Activated naive CD4-positive, alpha-beta T cell treated with anti-CD3 and anti-CD28 coated beads, Interleukin-2, amount 10 ng/mL, durations not matched to agents 7 days and 5 days (primary cell): ENCODE data around the gene TMEM219.

ENCODE experiments used
- CTCF ChIA-PET: fragments of 350-600 bp; sonication (Branson Sonifier 250); formaldehyde crosslinking; loops from one replicate; lab custom pipeline; 2021; ENCODE audit warnings: antibody characterized with exemption; lab: Charles Lee
- DNase-seq: peaks from one replicate; pipeline ENCODE4 v3.0.0-alpha.2; 2020
- H3K27ac Mint-ChIP-seq: one replicate; pipeline ENCODE4 v1.8.0; 2021; ENCODE audit warnings: mild to moderate bottlenecking, moderate library complexity, mixed read lengths
- H3K27me3 Mint-ChIP-seq: one replicate; pipeline ENCODE4 v1.8.0; 2021; ENCODE audit warnings: mild to moderate bottlenecking, mixed read lengths
- H3K36me3 Mint-ChIP-seq: one replicate; pipeline ENCODE4 v1.8.0; 2021; ENCODE audit warnings: mixed read lengths
- H3K4me1 Mint-ChIP-seq: one replicate; pipeline ENCODE4 v1.8.0; 2021; ENCODE audit warnings: mixed read lengths
- H3K4me3 Mint-ChIP-seq: one replicate; pipeline ENCODE4 v1.8.0; 2021; ENCODE audit warnings: mild to moderate bottlenecking, moderate library complexity, mixed read lengths
- H3K9me3 Mint-ChIP-seq: one replicate; pipeline ENCODE4 v1.8.0; 2021; ENCODE audit warnings: mixed read lengths

Gene TMEM219

GRCh38 chr16:29963021-29963743 is 1.3 kb downstream of the TMEM219 start:
- DNase-seq, result no peak
- Mint-ChIP-seq H3K4me3 (peak overlapping the region; percentile 88), H3K27me3 (no peaks in the 10 kb centered on the region), H3K9me3 (no peaks in the 10 kb centered on the region), H3K36me3 (peaks cover 17% of the 10 kb centered on the region), H3K4me1 (peaks cover 25% of the 10 kb centered on the region), H3K27ac (peak overlapping the region; percentile 87)
- CTCF ChIA-PET, result interaction anchor here (1.4 to 1.9 kb wide), 2 partner anchors 11 to 63 kb away, joined by 3 to 9 read pairs; partner anchors contain the start of genes ASPHD1 and TAOK2

GRCh38 chr16:29968205-29968604 is 6.3 kb downstream of the TMEM219 start:
- CTCF ChIA-PET, result no interaction called here
- Mint-ChIP-seq H3K9me3 (no peaks in the 10 kb centered on the region), H3K4me3 (no peak overlapping the region), H3K4me1 (peaks cover 13% of the 10 kb centered on the region), H3K36me3 (peaks cover 36% of the 10 kb centered on the region), H3K27ac (no peak overlapping the region), H3K27me3 (no peaks in the 10 kb centered on the region)
- no peak for DNase-seq

DNA sequence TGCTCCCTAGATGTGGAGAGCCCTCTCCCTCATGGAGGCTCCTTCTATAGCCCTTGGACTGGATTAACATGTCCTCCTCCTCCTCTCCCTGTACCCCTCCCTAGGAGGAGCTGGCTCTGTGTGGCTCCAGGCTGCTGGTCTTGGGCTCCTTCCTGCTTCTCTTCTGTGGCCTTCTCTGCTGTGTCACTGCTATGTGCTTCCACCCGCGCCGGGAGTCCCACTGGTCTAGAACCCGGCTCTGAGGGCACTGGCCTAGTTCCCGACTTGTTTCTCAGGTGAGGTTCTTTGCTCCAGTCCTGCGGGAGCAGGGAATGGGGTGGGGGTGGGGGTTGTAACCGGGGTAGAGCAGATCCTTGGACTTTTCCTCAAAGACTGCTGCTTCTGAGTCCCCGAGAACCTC is 9.4 kb downstream of the TMEM219 start:
- CTCF ChIA-PET, result interaction anchor here (1.3 kb wide), 1 partner anchor 61 kb away, joined by 4 read pairs; no protein-coding TSS in a partner anchor
- no peak overlapping the region for H3K4me3 Mint-ChIP-seq
- H3K27ac Mint-ChIP-seq, result no peak overlapping the region
- peaks cover 28% of the 10 kb centered on the region for H3K4me1 Mint-ChIP-seq
- no peaks in the 10 kb centered on the region for H3K27me3 Mint-ChIP-seq
- DNase-seq, result no peak
- peaks cover 29% of the 10 kb centered on the region for H3K36me3 Mint-ChIP-seq
- no peaks in the 10 kb centered on the region for H3K9me3 Mint-ChIP-seq

GRCh38 chr16:29972500-29972899 is 10.6 kb downstream of the TMEM219 start:
- H3K9me3 Mint-ChIP-seq, result no peaks in the 10 kb centered on the region
- no peak for DNase-seq
- CTCF ChIA-PET, result interaction anchor here (1.3 to 2.8 kb wide), 5 partner anchors 10 to 165 kb away, joined by 4 to 10 read pairs (median 5); partner anchors contain the start of genes PAGR1 and TMEM219
- H3K4me3 Mint-ChIP-seq, result no peak overlapping the region
- peak overlapping the region; percentile 86 for H3K27ac Mint-ChIP-seq
- no peaks in the 10 kb centered on the region for H3K27me3 Mint-ChIP-seq
- H3K4me1 Mint-ChIP-seq, result peaks cover 38% of the 10 kb centered on the region
- peaks cover 31% of the 10 kb centered on the region for H3K36me3 Mint-ChIP-seq

- DNase-seq, result no peak
Observed at GRCh38 chr16:29972992-29973383, 11.1 kb downstream of the TMEM219 start.

GRCh38 chr16:29973384-29974246 is 11.7 kb downstream of the TMEM219 start, which contains the start of gene TAOK2:
Gene TAOK2 (plus strand): TSS chr16:29973868. CDS start chr16:29977773, 3,905 bp downstream.
- DNase-seq, result peak; percentile 97
- H3K4me1 Mint-ChIP-seq, result peaks cover 38% of the 10 kb centered on the region
- H3K27me3 Mint-ChIP-seq, result no peaks in the 10 kb centered on the region
- peak within 1 kb of the TSS; percentile 81 for H3K4me3 Mint-ChIP-seq
- peaks cover 35% of the 10 kb centered on the region for H3K36me3 Mint-ChIP-seq
- CTCF ChIA-PET, result interaction anchor here (0.9 to 2.8 kb wide), 6 partner anchors 12 to 166 kb away, joined by 3 to 10 read pairs (median 4); partner anchors contain the start of genes PAGR1 and TMEM219
- peak within 1 kb of the TSS; percentile 91 for H3K27ac Mint-ChIP-seq
- no peaks in the 10 kb centered on the region for H3K9me3 Mint-ChIP-seq

More at GRCh38 chr16:29972992-29973383, 11.1 kb downstream of the TMEM219 start:
- peak overlapping the region; percentile 86 for H3K27ac Mint-ChIP-seq
- peaks cover 35% of the 10 kb centered on the region for H3K36me3 Mint-ChIP-seq
- no peaks in the 10 kb centered on the region for H3K9me3 Mint-ChIP-seq
- CTCF ChIA-PET, result interaction anchor here (0.9 to 2.8 kb wide), 5 partner anchors 11 to 165 kb away, joined by 3 to 10 read pairs (median 5); partner anchors contain the start of genes PAGR1 and TMEM219
- H3K4me1 Mint-ChIP-seq, result peaks cover 38% of the 10 kb centered on the region
- no peaks in the 10 kb centered on the region for H3K27me3 Mint-ChIP-seq
- peak overlapping the region; percentile 81 for H3K4me3 Mint-ChIP-seq

DNA sequence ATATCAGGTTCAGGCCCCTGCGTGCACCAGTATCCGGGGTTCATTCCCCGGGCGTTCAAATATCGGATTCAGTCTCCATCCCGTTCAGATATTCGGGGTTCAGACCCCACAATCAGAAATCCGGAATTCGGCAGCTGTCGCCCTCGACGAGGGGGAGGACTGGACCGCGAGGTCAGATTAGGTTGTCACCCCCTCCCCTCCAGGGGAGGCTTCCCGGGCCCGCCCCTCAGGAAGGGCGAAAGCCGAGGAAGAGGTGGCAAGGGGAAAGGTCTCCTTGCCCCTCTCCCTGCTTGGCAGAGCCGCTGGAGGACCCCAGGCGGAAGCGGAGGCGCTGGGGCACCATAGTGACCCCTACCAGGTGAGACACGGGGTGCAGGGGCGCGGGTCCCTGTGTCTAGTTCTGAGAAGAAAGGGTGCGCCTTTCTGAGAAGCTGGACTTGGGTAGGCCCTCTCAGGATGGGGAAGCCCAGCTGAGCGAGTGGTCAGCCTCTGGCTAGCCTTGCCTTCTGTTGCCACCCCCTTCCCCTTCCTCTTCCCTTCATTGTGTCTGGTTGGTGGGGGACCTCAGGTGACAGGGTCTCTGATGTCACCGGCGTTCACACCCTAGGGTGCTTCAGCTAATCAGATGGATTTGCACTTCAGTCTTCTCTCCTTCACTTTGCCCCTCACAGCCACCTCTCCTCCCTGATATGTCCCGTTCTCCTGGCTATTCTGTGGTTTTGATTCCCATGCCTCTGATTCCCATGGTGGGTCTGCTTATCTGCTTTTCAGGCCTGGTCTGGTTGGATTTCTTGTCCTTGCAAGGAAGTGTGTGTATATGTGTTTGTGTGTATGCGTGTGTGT is 12.6 kb downstream of the TMEM219 start:
- Mint-ChIP-seq H3K4me3 (peak overlapping the region; percentile 81), H3K9me3 (no peaks in the 10 kb centered on the region), H3K4me1 (peaks cover 38% of the 10 kb centered on the region), H3K27ac (peak overlapping the region; percentile 80), H3K36me3 (peaks cover 37% of the 10 kb centered on the region), H3K27me3 (no peaks in the 10 kb centered on the region)
- CTCF ChIA-PET, result interaction anchor here (1.4 to 2.8 kb wide), 2 partner anchors 12 to 58 kb away, joined by 4 to 9 read pairs; partner anchors contain the start of gene TMEM219
- peak; percentile 46 for DNase-seq

- H3K4me3 Mint-ChIP-seq, result peak overlapping the region; percentile 81
- peaks cover 38% of the 10 kb centered on the region for H3K4me1 Mint-ChIP-seq
- CTCF ChIA-PET, result interaction anchor here (1.8 to 2.8 kb wide), 2 partner anchors 13 to 30 kb away, joined by 6 to 9 read pairs; partner anchors contain the start of gene TMEM219
- H3K9me3 Mint-ChIP-seq, result no peaks in the 10 kb centered on the region
- peak overlapping the region; percentile 40 for H3K27ac Mint-ChIP-seq
- DNase-seq, result no peak
- H3K27me3 Mint-ChIP-seq, result no peaks in the 10 kb centered on the region
- peaks cover 38% of the 10 kb centered on the region for H3K36me3 Mint-ChIP-seq
Observed at GRCh38 chr16:29975134-29975538, 13.3 kb downstream of the TMEM219 start.

DNA sequence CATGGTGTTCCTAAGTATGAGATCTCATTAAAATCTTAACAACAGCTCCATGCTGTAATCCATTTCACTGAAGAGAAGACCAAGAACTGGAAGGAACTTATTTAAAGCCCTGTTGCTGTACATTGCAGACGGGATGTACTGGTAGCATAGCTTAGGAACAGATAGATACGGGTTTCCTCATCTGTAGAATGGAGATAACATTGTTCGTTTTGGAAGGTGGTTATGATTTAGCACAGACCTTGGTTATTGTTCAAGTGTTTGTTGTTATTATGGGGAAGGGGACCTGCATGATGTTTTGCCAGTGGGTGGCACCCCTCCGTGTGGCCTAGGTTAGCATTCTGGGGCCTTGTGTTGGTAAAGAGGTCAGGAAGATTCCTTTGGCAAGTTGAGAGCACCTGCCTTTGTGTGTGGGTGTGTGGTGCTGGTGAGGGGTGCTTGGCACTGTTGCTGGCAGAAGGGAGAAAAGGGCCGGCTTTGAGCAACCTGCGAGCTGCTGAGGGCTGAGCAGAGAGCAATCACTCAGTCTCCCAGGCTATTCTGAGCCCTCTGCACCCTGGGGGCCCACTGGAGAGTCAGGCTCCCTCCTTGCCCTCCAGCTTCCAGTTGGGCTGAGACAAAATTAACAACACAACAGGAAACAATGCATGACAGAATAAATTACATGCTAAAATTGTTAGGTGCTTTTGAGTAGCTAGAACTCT is 14.1 kb downstream of the TMEM219 start:
- H3K9me3 Mint-ChIP-seq, result no peaks in the 10 kb centered on the region
- H3K27ac Mint-ChIP-seq, result peak overlapping the region; percentile 50
- no peaks in the 10 kb centered on the region for H3K27me3 Mint-ChIP-seq
- peaks cover 44% of the 10 kb centered on the region for H3K36me3 Mint-ChIP-seq
- no peak for DNase-seq
- H3K4me1 Mint-ChIP-seq, result peaks cover 38% of the 10 kb centered on the region
- H3K4me3 Mint-ChIP-seq, result peak overlapping the region; percentile 81
- CTCF ChIA-PET, result interaction anchor here (1.8 kb wide), 1 partner anchor 29 kb away, joined by 6 read pairs; no protein-coding TSS in a partner anchor

DNA sequence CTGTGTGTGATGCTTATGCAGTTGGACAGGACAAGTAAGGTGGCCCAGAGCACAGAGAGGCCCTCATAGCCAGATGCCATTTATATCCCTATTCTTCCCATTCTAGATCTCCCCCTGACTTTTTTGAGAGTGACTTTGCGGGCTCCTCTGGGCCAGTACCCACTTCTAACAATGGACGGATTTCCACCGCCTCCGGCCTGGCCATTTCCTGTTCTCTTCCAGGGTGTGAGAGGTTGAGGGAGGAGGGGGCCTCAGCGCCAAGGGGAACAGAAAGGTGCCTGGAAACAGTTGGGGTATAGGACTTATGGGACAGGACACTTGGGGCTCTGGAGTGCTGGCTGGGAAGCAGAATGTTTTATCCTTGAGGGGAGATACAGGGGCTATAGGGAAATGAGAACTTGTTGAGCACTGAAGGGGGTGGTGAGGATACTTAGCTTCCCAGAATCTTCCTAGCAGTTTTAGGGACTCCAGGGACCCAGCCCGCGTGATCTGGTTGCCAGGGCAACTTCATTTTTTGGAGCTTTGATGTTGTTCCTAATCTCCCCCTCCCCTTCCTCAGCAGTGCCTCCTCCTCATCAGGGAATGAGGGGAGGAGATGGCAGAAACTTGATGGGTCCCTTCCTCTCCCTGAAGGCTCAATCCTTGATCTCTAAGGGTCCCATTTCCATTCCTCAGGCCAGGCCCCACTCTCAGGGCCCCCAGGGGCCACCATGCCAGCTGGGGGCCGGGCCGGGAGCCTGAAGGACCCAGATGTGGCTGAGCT is 15.4 kb downstream of the TMEM219 start:
- Mint-ChIP-seq H3K4me3 (no peak overlapping the region), H3K27ac (no peak overlapping the region), H3K4me1 (peaks cover 35% of the 10 kb centered on the region), H3K9me3 (no peaks in the 10 kb centered on the region), H3K27me3 (no peaks in the 10 kb centered on the region), H3K36me3 (peaks cover 43% of the 10 kb centered on the region)
- CTCF ChIA-PET, result interaction anchor here (1.8 kb wide), 1 partner anchor 28 kb away, joined by 6 read pairs; no protein-coding TSS in a partner anchor
- DNase-seq, result no peak

DNA sequence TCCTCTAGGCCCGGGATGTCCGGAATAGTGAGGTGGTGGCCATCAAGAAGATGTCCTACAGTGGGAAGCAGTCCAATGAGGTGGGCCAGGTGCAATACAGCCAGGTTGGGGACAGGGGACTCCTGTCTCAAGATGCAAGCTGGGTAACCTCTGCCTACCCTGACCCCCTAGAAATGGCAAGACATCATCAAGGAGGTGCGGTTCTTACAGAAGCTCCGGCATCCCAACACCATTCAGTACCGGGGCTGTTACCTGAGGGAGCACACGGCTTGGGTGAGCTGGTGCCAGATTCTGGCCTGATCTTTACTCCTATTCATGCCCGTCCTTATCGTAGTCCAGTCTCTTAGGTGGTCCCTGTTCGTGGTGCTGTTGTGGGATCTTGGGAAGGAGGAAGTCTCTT is 16.2 kb downstream of the TMEM219 start:
- Mint-ChIP-seq H3K27me3 (no peaks in the 10 kb centered on the region), H3K36me3 (peaks cover 46% of the 10 kb centered on the region), H3K27ac (no peak overlapping the region), H3K4me1 (peaks cover 31% of the 10 kb centered on the region), H3K9me3 (no peaks in the 10 kb centered on the region), H3K4me3 (no peak overlapping the region)
- DNase-seq, result no peak
- CTCF ChIA-PET, result no interaction called here
